ENCODE data around the gene PHTF2.

DNA sequence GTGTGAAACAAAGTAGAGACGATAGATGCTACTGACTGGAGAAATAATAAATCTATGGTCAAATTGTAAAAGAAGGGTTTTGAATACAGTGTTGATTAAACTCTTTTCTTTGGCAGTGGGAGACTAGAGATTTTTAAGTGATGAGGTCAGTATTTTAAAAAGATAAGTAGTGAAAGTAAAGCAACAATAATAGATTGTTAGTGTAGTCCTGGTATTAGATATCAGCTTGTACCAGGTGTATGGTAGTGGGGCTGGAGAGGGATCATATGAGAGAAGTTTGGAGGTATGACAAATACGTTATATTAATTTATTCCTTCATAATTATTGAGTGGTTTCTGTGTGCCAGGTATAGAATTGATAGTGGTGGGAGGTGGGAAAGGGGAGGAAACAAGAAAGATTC lies 25.2 kb downstream of the PHTF2 start:
- no peak for TF ChIP-seq POLR2A (IDR thresholded peaks at IDR 0.05)
- TF ChIP-seq, protein P1, sequence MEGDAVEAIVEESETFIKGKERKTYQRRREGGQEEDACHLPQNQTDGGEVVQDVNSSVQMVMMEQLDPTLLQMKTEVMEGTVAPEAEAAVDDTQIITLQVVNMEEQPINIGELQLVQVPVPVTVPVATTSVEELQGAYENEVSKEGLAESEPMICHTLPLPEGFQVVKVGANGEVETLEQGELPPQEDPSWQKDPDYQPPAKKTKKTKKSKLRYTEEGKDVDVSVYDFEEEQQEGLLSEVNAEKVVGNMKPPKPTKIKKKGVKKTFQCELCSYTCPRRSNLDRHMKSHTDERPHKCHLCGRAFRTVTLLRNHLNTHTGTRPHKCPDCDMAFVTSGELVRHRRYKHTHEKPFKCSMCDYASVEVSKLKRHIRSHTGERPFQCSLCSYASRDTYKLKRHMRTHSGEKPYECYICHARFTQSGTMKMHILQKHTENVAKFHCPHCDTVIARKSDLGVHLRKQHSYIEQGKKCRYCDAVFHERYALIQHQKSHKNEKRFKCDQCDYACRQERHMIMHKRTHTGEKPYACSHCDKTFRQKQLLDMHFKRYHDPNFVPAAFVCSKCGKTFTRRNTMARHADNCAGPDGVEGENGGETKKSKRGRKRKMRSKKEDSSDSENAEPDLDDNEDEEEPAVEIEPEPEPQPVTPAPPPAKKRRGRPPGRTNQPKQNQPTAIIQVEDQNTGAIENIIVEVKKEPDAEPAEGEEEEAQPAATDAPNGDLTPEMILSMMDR (IDR thresholded peaks at IDR 0.05) = no peak

All from Peyer's patch (tissue), 4 donors.